Stimulated activated CD4-positive, alpha-beta T cell treated with anti-CD3 and anti-CD28 coated beads, TNF-alpha, amount 100 ng/mL, for 48 hours (primary cell): Measurements from ENCODE around the gene SPPL2B.

Experiments
- DNase-seq, 3 donors: peaks; one replicate each; pipeline ENCODE4 v3.0.0-alpha.2; 2020; ENCODE audit warnings: low read depth in 3 of 3

SPPL2B gene

GRCh38 chr19:2302319-2303210, 25.9 kb upstream of the SPPL2B start:
- DNase-seq = no peak

- DNase-seq = no peak
Measured at GRCh38 chr19:2303211-2303798, 25.2 kb upstream of the SPPL2B start.

- DNase-seq = no peak
Measured at GRCh38 chr19:2305452-2306280, 22.8 kb upstream of the SPPL2B start.

GRCh38 chr19:2306281-2306806, 22.1 kb upstream of the SPPL2B start:
- DNase-seq = no peak

GRCh38 chr19:2306971-2307370, 21.5 kb upstream of the SPPL2B start:
- no peak for DNase-seq

- no peak for DNase-seq
Measured at GRCh38 chr19:2307518-2308012, 20.9 kb upstream of the SPPL2B start.

- DNase-seq = no peak
Measured at GRCh38 chr19:2308114-2308556, 20.3 kb upstream of the SPPL2B start, which contains the start of gene LINGO3. Gene LINGO3 (minus strand): TSS chr19:2308154. CDS start chr19:2291776, 16,378 bp downstream.

- DNase-seq = no peak
Measured at GRCh38 chr19:2309734-2310362, 18.6 kb upstream of the SPPL2B start.

GRCh38 chr19:2311093-2311492, 17.4 kb upstream of the SPPL2B start:
- no peak for DNase-seq

- DNase-seq = no peak
Measured at GRCh38 chr19:2312820-2313501, 15.5 kb upstream of the SPPL2B start.

- no peak for DNase-seq
Measured at GRCh38 chr19:2315121-2315817, 13.2 kb upstream of the SPPL2B start.

GRCh38 chr19:2315818-2316353, 12.6 kb upstream of the SPPL2B start:
- no peak for DNase-seq

GRCh38 chr19:2317300-2317699, 11.2 kb upstream of the SPPL2B start:
- no peak for DNase-seq

GRCh38 chr19:2317756-2318155, 10.7 kb upstream of the SPPL2B start:
- DNase-seq = no peak

- no peak for DNase-seq
Measured at GRCh38 chr19:2318923-2319322, 9.6 kb upstream of the SPPL2B start.

- no peak for DNase-seq
Measured at GRCh38 chr19:2319551-2319950, 8.9 kb upstream of the SPPL2B start.

- no peak for DNase-seq
Measured at GRCh38 chr19:2320049-2320448, 8.4 kb upstream of the SPPL2B start.

- no peak for DNase-seq
Measured at GRCh38 chr19:2320939-2321338, 7.5 kb upstream of the SPPL2B start.

GRCh38 chr19:2321565-2322283, 6.8 kb upstream of the SPPL2B start:
- DNase-seq = no peak
